H7 (cell line): ENCODE measurements around the gene UTS2B. TPM values are rescaled to one million over a fixed set of nuclear protein-coding genes. Genes with fewer than 3 reads are reported as not detected.

Experiments
- DNase-seq: peaks from one replicate; pipeline ENCODE4 v3.0.0; 2012
- H3K27me3 ChIP-seq: 2 replicates; pipeline ENCODE4 v1.6.0; 2011; ENCODE audit warnings: mild to moderate bottlenecking, low read length; ENCODE audit not compliant: control insufficient read depth, insufficient read depth
- H3K36me3 ChIP-seq: replicated peaks from 2 replicates; pipeline ENCODE4 v1.5.1; 2011; ENCODE audit warnings: low read length; ENCODE audit not compliant: control insufficient read depth, insufficient read depth
- H3K4me3 ChIP-seq: 2 replicates; pipeline ENCODE4 v1.5.1; 2011; ENCODE audit warnings: low read depth, mild to moderate bottlenecking, control low read depth, low read length, moderate library complexity; ENCODE audit not compliant: insufficient read depth
- total RNA-seq: library from RNA; depleted of rRNA; stranded (reverse); fragments of >200 nt; shearing (Covaris generic); gene quantifications from 2 replicates; pipeline ENCODE4 v1.2.3, GENCODE V29; 2014

The UTS2B gene
- total RNA-seq, 1 experiment from 2014 or later, result 0.28 TPM

- H3K27me3 ChIP-seq, result no peaks in the 10 kb centered on the region
- no peak overlapping the region for H3K4me3 ChIP-seq
Observed at GRCh38 chr3:191342411-191342810, 12.1 kb upstream of the UTS2B start.

GRCh38 chr3:191342006-191342405 lies 11.7 kb upstream of the UTS2B start:
- no peak for DNase-seq
- Histone ChIP-seq H3K27me3 (no peaks in the 10 kb centered on the region), H3K4me3 (no peak overlapping the region), H3K36me3 (no peaks in the 10 kb centered on the region)

More at GRCh38 chr3:191342411-191342810, 12.1 kb upstream of the UTS2B start:
- H3K36me3 ChIP-seq, result no peaks in the 10 kb centered on the region
- no peak for DNase-seq

GRCh38 chr3:191340966-191341365 lies 10.6 kb upstream of the UTS2B start:
- H3K27me3 ChIP-seq, result no peaks in the 10 kb centered on the region
- H3K4me3 ChIP-seq, result no peak overlapping the region
- H3K36me3 ChIP-seq, result no peaks in the 10 kb centered on the region
- no peak for DNase-seq

GRCh38 chr3:191340351-191340750 lies 10.0 kb upstream of the UTS2B start:
- no peak for DNase-seq
- H3K27me3 ChIP-seq, result no peaks in the 10 kb centered on the region

GRCh38 chr3:191339316-191339917 lies 9.1 kb upstream of the UTS2B start:
- Histone ChIP-seq H3K27me3 (no peaks in the 10 kb centered on the region), H3K4me3 (no peak overlapping the region), H3K36me3 (no peaks in the 10 kb centered on the region)
- DNase-seq, result no peak

More at GRCh38 chr3:191340351-191340750, 10.0 kb upstream of the UTS2B start:
- Histone ChIP-seq H3K4me3 (no peak overlapping the region), H3K36me3 (no peaks in the 10 kb centered on the region)

- Histone ChIP-seq H3K4me3 (no peak overlapping the region), H3K36me3 (no peaks in the 10 kb centered on the region), H3K27me3 (no peaks in the 10 kb centered on the region)
- DNase-seq, result no peak
Observed at GRCh38 chr3:191338177-191338488, 7.8 kb upstream of the UTS2B start.

- Histone ChIP-seq H3K36me3 (no peaks in the 10 kb centered on the region), H3K27me3 (no peaks in the 10 kb centered on the region), H3K4me3 (no peak overlapping the region)
- no peak for DNase-seq
Observed at GRCh38 chr3:191336833-191337232, 6.5 kb upstream of the UTS2B start.

- H3K27me3 ChIP-seq, result no peaks in the 10 kb centered on the region
- DNase-seq, result no peak
- no peaks in the 10 kb centered on the region for H3K36me3 ChIP-seq
- H3K4me3 ChIP-seq, result no peak overlapping the region
Observed at GRCh38 chr3:191334346-191334893, 4.1 kb upstream of the UTS2B start.

GRCh38 chr3:191333298-191333880 lies 3.1 kb upstream of the UTS2B start:
- no peaks in the 10 kb centered on the region for H3K36me3 ChIP-seq

GRCh38 chr3:191331388-191331787 lies 1.1 kb upstream of the UTS2B start:
- Histone ChIP-seq H3K36me3 (no peaks in the 10 kb centered on the region), H3K27me3 (peaks cover 12% of the 10 kb centered on the region), H3K4me3 (no peak overlapping the region)
- DNase-seq, result no peak

More at GRCh38 chr3:191333298-191333880, 3.1 kb upstream of the UTS2B start:
- peaks cover 6% of the 10 kb centered on the region for H3K27me3 ChIP-seq
- DNase-seq, result no peak
- H3K4me3 ChIP-seq, result no peak overlapping the region

- no peak for DNase-seq
- Histone ChIP-seq H3K27me3 (peaks cover 12% of the 10 kb centered on the region), H3K4me3 (peak overlapping the region; percentile 78), H3K36me3 (no peaks in the 10 kb centered on the region)
Observed at GRCh38 chr3:191330530-191331048, 263 bp upstream of the UTS2B start.

GRCh38 chr3:191328962-191329653 lies 1.2 kb downstream of the UTS2B start, which contains the start of gene CCDC50:
CCDC50 (plus strand) TSS chr3:191329394; CDS start chr3:191329675, 281 bp downstream.
- DNase-seq, result peak; percentile 90
- H3K4me3 ChIP-seq, result peak within 1 kb of the TSS; percentile 78
- peaks cover 12% of the 10 kb centered on the region for H3K27me3 ChIP-seq
- no peaks in the 10 kb centered on the region for H3K36me3 ChIP-seq

GRCh38 chr3:191328383-191328961 lies 1.9 kb downstream of the UTS2B start:
- no peak for DNase-seq

GRCh38 chr3:191327526-191327925 lies 2.8 kb downstream of the UTS2B start:
- peaks cover 12% of the 10 kb centered on the region for H3K27me3 ChIP-seq
- no peaks in the 10 kb centered on the region for H3K36me3 ChIP-seq
- no peak for DNase-seq
- H3K4me3 ChIP-seq, result no peak overlapping the region

More at GRCh38 chr3:191328383-191328961, 1.9 kb downstream of the UTS2B start:
- Histone ChIP-seq H3K36me3 (no peaks in the 10 kb centered on the region), H3K4me3 (peak overlapping the region; percentile 78), H3K27me3 (peaks cover 12% of the 10 kb centered on the region)
